K562 (cell line): ENCODE measurements around the gene CEP192. TPM values are rescaled to one million over a fixed set of nuclear protein-coding genes. Genes with fewer than 3 reads are reported as not detected.
A peak's percentile ranks its signal among the peaks of the same experiment; 100 is the strongest.

Experiments
- ARID1B ChIP-seq: fragments of 450-650 bp; IDR thresholded peaks from 2 replicates; pipeline ENCODE4 v1.6.1; 2016; ENCODE audit warnings: antibody characterized with exemption, mild to moderate bottlenecking, inconsistent platforms
- CBX8 ChIP-seq: fragments of 200-600 bp; sonication (generic); IDR thresholded peaks from 2 replicates; pipeline ENCODE4 v1.6.1; 2012; ENCODE audit warnings: borderline replicate concordance, mixed run types, low read depth, mild to moderate bottlenecking, moderate library complexity, mixed read lengths, low read length, control low read depth, inconsistent platforms; ENCODE audit not compliant: poor library complexity, severe bottlenecking; ENCODE audit errors: extremely low read depth
- DPF2 ChIP-seq: fragments of 450-650 bp; IDR thresholded peaks from 2 replicates; pipeline ENCODE4 v1.6.1; 2016
- HLTF ChIP-seq: fragments of 450-650 bp; IDR thresholded peaks from 2 replicates; pipeline ENCODE4 v1.6.1; 2016
- HNRNPK ChIP-seq: fragments of 200-400 bp; formaldehyde crosslinking; IDR thresholded peaks from one replicate; pipeline ENCODE4 v1.6.1; 2018; ENCODE audit warnings: mild to moderate bottlenecking, low read depth, low read length; ENCODE audit not compliant: poor library complexity, severe bottlenecking
- KLF10 ChIP-seq: fragments of 250-450 bp; sonication (Bioruptor Pico); IDR thresholded peaks from 2 replicates; pipeline ENCODE4 v1.6.1; 2021; ENCODE audit warnings: matching md5 sums
- NFRKB ChIP-seq: fragments of 450-650 bp; IDR thresholded peaks from 2 replicates; pipeline ENCODE4 v1.6.1; 2016; ENCODE audit warnings: low read depth
- NFYB ChIP-seq: IDR thresholded peaks from 2 replicates; pipeline ENCODE4 v1.6.1; 2011; ENCODE audit warnings: mild to moderate bottlenecking, moderate library complexity; ENCODE audit not compliant: insufficient read length; ENCODE audit errors: extremely low read depth
- NR2F6 ChIP-seq: fragments of 450-650 bp; formaldehyde crosslinking; IDR thresholded peaks from 2 replicates; pipeline ENCODE4 v1.4.0; 2020; ENCODE audit warnings: mild to moderate bottlenecking
- RFX5 ChIP-seq: IDR thresholded peaks from 2 replicates; pipeline ENCODE4 v1.6.1; 2011; ENCODE audit warnings: low read depth, mild to moderate bottlenecking, improper control_type of control experiment, low read length
- SMAD4 ChIP-seq: fragments of 250-450 bp; sonication (Bioruptor Pico); conservative IDR thresholded peaks from 2 replicates; pipeline ENCODE4 v1.8.0; 2021; ENCODE audit warnings: inconsistent platforms, mild to moderate bottlenecking, moderate library complexity
- STAT5A ChIP-seq: IDR thresholded peaks from 2 replicates; pipeline ENCODE4 v1.6.1; 2012; ENCODE audit warnings: low read length, inconsistent platforms, borderline replicate concordance
- ZFP36 ChIP-seq: fragments of 150-350 bp; IDR thresholded peaks from 2 replicates; pipeline ENCODE4 v1.6.1; 2018; ENCODE audit warnings: low read length, low read depth; ENCODE audit not compliant: partially characterized antibody
- ZNF165 ChIP-seq: fragments of 250-450 bp; sonication (Bioruptor Pico); IDR thresholded peaks from 2 replicates; pipeline ENCODE4 v1.4.0; 2020; ENCODE audit warnings: borderline replicate concordance
- ZNF316 ChIP-seq: fragments of 450-650 bp; IDR thresholded peaks from 2 replicates; pipeline ENCODE4 v1.6.1; 2016
- polyA plus RNA-seq, 8 experiments: library from polyadenylated mRNA; depleted of rRNA in 4 of 8; stranded (reverse) in 5 of 8; unstranded in 3 of 8; fragments of >200 nt; fragmentation: Nextera tagmentation in 2 of 8; fragmentation: Illumina TruSeq in 1 of 8; extraction: Ambion mirVana in 2 of 8; extraction: Trizol in 1 of 8; gene quantifications; 2 replicates each; pipeline versions ENCODE4 v1.2.1 to v1.2.3, GENCODE V29; 2011 to 2014; ENCODE audit warnings: inconsistent platforms in 1 of 8, missing spikeins in 1 of 8
- total RNA-seq, 7 experiments: library from RNA; depleted of rRNA in 6 of 7; stranded (reverse); fragments of >200 nt in 6 of 7; fragmentation: Illumina TruSeq in 2 of 7; extraction: Trizol in 2 of 7; gene quantifications; 2 replicates each; pipeline versions ENCODE4 v1.2.1 to v1.2.3, GENCODE V29; 2011 to 2021; ENCODE audit warnings: low replicate concordance in 1 of 7
- TF ChIP-seq, protein P1 (sequence below): fragments of 250-450 bp; sonication (Bioruptor Pico); IDR thresholded peaks from 2 replicates; pipeline ENCODE4 v1.8.0; 2022; ENCODE audit warnings: inconsistent platforms, mild to moderate bottlenecking, moderate library complexity, borderline replicate concordance
- TF ChIP-seq, protein P2 (sequence below): sonication (generic); formaldehyde crosslinking; IDR thresholded peaks from 2 replicates; pipeline ENCODE4 v1.8.1; 2023; ENCODE audit warnings: mild to moderate bottlenecking, missing genetic modification reagents
- TF ChIP-seq, protein P3 (sequence below), 2 experiments: fragments of 450-650 bp in 1 of 2; IDR thresholded peaks; 2 replicates each; pipeline ENCODE4 v1.6.1; 2011 to 2017; ENCODE audit warnings: low read depth in 2 of 2, antibody characterized with exemption in 1 of 2, borderline replicate concordance in 1 of 2, low read length in 1 of 2, mild to moderate bottlenecking in 1 of 2, mixed read lengths in 1 of 2; ENCODE audit not compliant: control insufficient read depth in 1 of 2
- TF ChIP-seq, protein P4 (sequence below): fragments of 250-450 bp; sonication (Bioruptor Pico); IDR thresholded peaks from 2 replicates; pipeline ENCODE4 v1.5.0; 2021; ENCODE audit warnings: mild to moderate bottlenecking, borderline replicate concordance

The CEP192 gene
- total and polyA plus RNA-seq, 9 of the 15 experiments (the other 6 are each of a cell fraction or from before 2014, with no cell fraction given), result 14.4 to 54.4 (median 35.8) TPM

DNA sequence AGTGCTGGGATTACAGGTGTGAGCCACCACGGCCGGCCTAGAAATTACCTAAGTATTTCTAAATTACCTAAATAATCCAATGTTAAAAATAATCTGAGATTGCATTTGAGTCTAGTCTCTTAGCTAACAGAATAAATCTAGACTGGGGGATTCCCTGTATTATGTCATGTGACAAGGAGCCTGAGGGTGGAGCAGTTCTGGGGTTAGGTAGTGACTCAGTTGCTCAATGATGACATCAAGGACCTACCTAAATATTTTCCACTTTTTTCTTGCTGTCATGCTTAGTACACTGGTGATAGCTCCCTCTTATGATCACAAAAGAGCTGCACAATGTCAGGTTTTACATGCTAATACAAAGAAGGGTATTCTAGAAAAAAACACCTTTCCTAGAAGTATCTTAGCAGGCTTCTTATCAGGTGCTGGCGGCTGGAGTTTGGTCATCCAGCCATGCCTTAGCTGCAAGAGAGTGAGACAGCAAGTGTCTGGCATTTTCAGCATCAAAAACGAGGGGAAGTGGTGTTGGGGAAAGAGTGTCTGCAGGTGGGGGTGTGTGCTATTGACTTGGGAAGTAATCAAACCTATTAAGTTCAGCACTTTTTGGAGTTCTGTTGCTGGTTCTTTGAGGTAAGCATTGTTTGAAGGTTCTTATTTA, 17.5 kb upstream of the CEP192 start (continued):
- TF ChIP-seq CBX8 (no peak), SMAD4 (CRISPR knock-in tag) (peak; percentile 37; the same call in 1 of the 2 replicates), KLF10 (CRISPR knock-in tag) (no peak), RFX5 (no peak), ARID1B (peak; percentile 44; the same call in 1 of the 2 replicates), NR2F6 (CRISPR knock-in tag) (no peak), ZNF316 (no peak), DPF2 (peak; percentile 27; the same call in 1 of the 2 replicates), STAT5A (peak; percentile 24; the same call in 1 of the 2 replicates), ZFP36 (no peak), HLTF (no peak), NFRKB (no peak), ZNF165 (no peak), NFYB (no peak), HNRNPK (no peak)
- TF ChIP-seq, protein P1, sequence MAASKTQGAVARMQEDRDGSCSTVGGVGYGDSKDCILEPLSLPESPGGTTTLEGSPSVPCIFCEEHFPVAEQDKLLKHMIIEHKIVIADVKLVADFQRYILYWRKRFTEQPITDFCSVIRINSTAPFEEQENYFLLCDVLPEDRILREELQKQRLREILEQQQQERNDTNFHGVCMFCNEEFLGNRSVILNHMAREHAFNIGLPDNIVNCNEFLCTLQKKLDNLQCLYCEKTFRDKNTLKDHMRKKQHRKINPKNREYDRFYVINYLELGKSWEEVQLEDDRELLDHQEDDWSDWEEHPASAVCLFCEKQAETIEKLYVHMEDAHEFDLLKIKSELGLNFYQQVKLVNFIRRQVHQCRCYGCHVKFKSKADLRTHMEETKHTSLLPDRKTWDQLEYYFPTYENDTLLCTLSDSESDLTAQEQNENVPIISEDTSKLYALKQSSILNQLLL (CRISPR knock-in tag), result no peak
- TF ChIP-seq, protein P2, sequence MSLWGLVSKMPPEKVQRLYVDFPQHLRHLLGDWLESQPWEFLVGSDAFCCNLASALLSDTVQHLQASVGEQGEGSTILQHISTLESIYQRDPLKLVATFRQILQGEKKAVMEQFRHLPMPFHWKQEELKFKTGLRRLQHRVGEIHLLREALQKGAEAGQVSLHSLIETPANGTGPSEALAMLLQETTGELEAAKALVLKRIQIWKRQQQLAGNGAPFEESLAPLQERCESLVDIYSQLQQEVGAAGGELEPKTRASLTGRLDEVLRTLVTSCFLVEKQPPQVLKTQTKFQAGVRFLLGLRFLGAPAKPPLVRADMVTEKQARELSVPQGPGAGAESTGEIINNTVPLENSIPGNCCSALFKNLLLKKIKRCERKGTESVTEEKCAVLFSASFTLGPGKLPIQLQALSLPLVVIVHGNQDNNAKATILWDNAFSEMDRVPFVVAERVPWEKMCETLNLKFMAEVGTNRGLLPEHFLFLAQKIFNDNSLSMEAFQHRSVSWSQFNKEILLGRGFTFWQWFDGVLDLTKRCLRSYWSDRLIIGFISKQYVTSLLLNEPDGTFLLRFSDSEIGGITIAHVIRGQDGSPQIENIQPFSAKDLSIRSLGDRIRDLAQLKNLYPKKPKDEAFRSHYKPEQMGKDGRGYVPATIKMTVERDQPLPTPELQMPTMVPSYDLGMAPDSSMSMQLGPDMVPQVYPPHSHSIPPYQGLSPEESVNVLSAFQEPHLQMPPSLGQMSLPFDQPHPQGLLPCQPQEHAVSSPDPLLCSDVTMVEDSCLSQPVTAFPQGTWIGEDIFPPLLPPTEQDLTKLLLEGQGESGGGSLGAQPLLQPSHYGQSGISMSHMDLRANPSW (CRISPR knock-in tag), result no peak
- TF ChIP-seq, protein P3, sequence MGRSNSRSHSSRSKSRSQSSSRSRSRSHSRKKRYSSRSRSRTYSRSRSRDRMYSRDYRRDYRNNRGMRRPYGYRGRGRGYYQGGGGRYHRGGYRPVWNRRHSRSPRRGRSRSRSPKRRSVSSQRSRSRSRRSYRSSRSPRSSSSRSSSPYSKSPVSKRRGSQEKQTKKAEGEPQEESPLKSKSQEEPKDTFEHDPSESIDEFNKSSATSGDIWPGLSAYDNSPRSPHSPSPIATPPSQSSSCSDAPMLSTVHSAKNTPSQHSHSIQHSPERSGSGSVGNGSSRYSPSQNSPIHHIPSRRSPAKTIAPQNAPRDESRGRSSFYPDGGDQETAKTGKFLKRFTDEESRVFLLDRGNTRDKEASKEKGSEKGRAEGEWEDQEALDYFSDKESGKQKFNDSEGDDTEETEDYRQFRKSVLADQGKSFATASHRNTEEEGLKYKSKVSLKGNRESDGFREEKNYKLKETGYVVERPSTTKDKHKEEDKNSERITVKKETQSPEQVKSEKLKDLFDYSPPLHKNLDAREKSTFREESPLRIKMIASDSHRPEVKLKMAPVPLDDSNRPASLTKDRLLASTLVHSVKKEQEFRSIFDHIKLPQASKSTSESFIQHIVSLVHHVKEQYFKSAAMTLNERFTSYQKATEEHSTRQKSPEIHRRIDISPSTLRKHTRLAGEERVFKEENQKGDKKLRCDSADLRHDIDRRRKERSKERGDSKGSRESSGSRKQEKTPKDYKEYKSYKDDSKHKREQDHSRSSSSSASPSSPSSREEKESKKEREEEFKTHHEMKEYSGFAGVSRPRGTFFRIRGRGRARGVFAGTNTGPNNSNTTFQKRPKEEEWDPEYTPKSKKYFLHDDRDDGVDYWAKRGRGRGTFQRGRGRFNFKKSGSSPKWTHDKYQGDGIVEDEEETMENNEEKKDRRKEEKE (IDR thresholded peaks at IDR 0.05; ENCODE audit: borderline replicate concordance in 1 of 2, control insufficient read depth in 1 of 2, low read depth in 2 of 2, low read length in 1 of 2), result no peak
- TF ChIP-seq, protein P4, sequence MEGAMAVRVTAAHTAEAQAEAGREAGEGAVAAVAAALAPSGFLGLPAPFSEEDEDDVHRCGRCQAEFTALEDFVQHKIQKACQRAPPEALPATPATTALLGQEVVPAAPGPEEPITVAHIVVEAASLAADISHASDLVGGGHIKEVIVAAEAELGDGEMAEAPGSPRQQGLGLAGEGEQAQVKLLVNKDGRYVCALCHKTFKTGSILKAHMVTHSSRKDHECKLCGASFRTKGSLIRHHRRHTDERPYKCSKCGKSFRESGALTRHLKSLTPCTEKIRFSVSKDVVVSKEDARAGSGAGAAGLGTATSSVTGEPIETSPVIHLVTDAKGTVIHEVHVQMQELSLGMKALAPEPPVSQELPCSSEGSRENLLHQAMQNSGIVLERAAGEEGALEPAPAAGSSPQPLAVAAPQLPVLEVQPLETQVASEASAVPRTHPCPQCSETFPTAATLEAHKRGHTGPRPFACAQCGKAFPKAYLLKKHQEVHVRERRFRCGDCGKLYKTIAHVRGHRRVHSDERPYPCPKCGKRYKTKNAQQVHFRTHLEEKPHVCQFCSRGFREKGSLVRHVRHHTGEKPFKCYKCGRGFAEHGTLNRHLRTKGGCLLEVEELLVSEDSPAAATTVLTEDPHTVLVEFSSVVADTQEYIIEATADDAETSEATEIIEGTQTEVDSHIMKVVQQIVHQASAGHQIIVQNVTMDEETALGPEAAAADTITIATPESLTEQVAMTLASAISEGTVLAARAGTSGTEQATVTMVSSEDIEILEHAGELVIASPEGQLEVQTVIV (CRISPR knock-in tag), result no peak
